NK-92 (cell line): Measurements from ENCODE around the gene ZNF407.

Experiments
- DNase-seq: peaks from one replicate; lab custom pipeline; 2025; ENCODE audit not compliant: unreplicated experiment; lab: John Stamatoyannopoulos, UW

The ZNF407 gene

DNA sequence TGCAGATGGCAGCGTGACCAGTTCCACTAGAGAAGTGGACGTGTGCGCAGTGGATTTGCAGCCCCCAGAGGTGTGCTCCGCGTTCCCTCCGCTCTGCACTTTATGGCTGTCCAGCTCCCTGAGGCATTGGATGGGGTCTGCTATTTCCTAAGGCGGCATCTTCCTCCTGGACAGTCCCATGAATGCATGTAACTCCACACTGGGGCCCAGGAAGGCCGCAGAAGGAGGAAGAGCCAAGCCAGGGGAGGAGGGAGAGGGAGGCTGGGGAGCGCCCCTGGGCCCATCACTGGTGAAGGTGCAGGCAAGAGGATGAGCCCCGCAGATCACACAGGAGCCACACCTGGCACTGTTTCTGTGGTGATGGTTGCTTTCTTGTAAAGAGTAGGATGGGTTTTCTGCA, 512.1 kb downstream of the ZNF407 start:
- DNase-seq, result no peak

DNA sequence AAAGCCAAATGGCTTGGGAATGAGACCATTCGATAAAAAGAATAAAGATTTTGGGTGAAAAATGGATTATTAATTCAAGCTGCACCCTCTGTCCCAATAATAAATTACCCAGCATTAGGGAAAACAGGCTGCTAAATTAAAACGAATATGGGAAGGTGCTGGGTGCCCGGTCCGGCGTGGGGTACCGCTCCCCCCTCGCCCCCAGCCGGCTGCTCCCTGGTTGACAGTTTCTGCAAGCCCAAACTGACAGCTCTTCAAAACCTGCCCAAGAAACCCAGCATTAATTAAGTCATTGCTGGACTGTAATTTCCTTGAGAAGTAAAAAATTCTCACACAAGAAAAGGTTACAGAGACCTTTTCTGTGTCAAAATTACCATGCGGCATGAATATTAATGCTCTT, 512.6 kb downstream of the ZNF407 start:
- DNase-seq, result no peak

DNA sequence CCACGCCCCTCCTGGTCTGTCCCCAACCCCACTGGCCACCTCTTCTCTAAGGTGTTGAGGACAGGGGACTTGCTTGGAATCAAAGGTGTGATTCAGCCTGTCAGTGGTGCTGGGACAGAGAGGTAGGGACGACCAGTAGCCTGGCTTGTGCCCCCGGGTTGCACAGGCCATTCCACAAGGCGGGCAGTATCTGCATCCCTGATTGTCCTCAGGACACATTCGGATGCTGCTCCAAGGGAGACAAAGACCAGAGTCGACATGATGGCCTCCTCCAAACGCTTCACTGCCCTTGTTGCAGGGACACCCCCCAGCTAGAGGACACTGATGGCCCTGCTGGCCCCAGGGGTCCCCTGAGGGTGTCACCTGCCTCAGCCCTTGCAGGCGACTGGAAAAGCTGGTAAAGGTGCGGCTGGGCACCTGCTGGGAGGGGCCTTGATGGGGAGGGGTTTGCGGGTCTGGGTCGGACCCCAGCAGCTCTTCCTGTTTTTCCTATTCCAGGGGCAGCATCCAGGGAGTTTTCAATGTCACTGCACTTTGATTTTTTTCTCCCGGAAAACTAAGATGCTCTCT, 513.3 kb downstream of the ZNF407 start:
- DNase-seq, result no peak

- DNase-seq, result no peak
Measured at GRCh38 chr18:75111760-75112159, 514.1 kb downstream of the ZNF407 start.

GRCh38 chr18:75112186-75113096, 514.8 kb downstream of the ZNF407 start:
- no peak for DNase-seq

- no peak for DNase-seq
Measured at GRCh38 chr18:75113455-75113854, 515.8 kb downstream of the ZNF407 start.

DNA sequence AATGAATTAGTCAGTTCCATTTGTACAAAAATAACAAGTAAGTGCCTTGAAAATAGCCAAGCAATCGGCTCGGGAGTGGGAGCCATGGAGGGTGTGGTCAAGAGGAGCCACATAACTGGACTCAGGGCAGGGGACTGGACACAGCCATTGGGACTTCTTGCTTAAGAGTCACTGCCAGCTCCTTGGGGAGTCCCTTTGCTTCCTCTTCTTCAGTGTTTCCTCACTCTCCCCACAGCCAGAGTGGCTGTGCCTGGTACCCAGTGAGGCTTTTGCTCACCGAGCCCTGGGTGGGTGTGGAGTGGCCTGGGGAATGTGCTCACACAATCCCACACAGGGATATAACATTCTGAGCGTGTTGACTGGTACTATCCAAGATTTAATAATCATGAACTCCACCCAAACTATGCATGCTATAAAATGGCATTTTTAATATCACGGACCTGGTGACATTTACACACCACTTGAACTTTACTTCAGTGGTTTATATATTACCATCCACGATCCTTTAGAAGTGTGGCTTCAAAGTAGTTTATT, 516.6 kb downstream of the ZNF407 start:
- DNase-seq, result no peak
